ENCODE data around the gene SCARF2.

The SCARF2 gene

DNA sequence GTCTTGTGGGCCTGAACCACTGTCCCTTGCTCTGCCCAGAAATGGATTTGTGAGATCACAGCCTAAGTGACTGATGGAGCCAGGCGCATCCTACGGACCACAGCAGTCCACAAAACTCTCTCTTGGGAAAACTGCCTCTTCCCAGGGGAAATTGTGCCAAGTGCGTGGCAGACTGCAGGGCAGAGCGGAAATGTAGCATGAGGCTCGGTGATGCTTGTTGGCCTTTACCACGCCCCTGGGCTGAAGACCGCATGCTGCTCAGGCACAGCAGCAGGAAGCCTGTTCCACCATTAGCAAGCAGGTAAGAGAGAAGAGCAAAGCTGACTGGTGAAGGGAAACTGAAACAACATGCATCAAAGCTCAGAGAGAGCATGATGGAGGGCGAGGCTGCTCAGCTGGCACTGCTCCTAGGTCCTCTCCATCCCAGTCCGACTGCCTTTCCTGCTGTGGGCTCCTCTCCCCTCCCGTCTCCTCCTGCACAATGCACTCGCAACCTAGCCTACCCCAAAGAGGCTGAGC lies 26.5 kb upstream of the SCARF2 start:
- no peak overlapping the region for H3K4me3 ChIP-seq (ENCODE audit: low read depth, low read length)
- no peaks in the 10 kb centered on the region for H3K4me1 ChIP-seq (ENCODE audit: control insufficient read depth, insufficient read depth, low read length)
- no peak overlapping the region for H3K27ac ChIP-seq (ENCODE audit: extremely low read depth, low read depth, low read length)
- TF ChIP-seq ELK4 (IDR thresholded peaks at IDR 0.05; ENCODE audit: borderline replicate concordance, low read depth, low read length) (no peak), ZNF660 (tag by site-specific recombination; IDR thresholded peaks at IDR 0.05) (no peak), ZNF221 (tag by site-specific recombination; IDR thresholded peaks at IDR 0.05; ENCODE audit: borderline replicate concordance) (no peak)
- TF ChIP-seq, protein P1, sequence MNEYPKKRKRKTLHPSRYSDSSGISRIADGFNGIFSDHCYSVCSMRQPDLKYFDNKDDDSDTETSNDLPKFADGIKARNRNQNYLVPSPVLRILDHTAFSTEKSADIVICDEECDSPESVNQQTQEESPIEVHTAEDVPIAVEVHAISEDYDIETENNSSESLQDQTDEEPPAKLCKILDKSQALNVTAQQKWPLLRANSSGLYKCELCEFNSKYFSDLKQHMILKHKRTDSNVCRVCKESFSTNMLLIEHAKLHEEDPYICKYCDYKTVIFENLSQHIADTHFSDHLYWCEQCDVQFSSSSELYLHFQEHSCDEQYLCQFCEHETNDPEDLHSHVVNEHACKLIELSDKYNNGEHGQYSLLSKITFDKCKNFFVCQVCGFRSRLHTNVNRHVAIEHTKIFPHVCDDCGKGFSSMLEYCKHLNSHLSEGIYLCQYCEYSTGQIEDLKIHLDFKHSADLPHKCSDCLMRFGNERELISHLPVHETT (tag by site-specific recombination; IDR thresholded peaks at IDR 0.05) = no peak
- TF ChIP-seq, protein P2, sequence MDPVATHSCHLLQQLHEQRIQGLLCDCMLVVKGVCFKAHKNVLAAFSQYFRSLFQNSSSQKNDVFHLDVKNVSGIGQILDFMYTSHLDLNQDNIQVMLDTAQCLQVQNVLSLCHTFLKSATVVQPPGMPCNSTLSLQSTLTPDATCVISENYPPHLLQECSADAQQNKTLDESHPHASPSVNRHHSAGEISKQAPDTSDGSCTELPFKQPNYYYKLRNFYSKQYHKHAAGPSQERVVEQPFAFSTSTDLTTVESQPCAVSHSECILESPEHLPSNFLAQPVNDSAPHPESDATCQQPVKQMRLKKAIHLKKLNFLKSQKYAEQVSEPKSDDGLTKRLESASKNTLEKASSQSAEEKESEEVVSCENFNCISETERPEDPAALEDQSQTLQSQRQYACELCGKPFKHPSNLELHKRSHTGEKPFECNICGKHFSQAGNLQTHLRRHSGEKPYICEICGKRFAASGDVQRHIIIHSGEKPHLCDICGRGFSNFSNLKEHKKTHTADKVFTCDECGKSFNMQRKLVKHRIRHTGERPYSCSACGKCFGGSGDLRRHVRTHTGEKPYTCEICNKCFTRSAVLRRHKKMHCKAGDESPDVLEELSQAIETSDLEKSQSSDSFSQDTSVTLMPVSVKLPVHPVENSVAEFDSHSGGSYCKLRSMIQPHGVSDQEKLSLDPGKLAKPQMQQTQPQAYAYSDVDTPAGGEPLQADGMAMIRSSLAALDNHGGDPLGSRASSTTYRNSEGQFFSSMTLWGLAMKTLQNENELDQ (tag by site-specific recombination; IDR thresholded peaks at IDR 0.05; ENCODE audit: low read depth) = no peak
- peaks cover 0 to 70% of the 10 kb centered on the region in 2 experiments; a peak in 2 of 3 replicates for H3K36me3 ChIP-seq (ENCODE audit: control insufficient read depth in 2 of 2, insufficient read depth in 1 of 2, low read length in 2 of 2)
- POLR2A ChIA-PET = no interaction called here
- CTCF ChIA-PET = interaction anchor here (1.0 to 1.3 kb wide), 2 partner anchors 9 to 45 kb away, joined by 3 to 4 read pairs; no protein-coding TSS in a partner anchor
- no peaks in the 10 kb centered on the region for H3K9me3 ChIP-seq (ENCODE audit: control insufficient read depth, insufficient read depth, low read depth, low read length)

DNA sequence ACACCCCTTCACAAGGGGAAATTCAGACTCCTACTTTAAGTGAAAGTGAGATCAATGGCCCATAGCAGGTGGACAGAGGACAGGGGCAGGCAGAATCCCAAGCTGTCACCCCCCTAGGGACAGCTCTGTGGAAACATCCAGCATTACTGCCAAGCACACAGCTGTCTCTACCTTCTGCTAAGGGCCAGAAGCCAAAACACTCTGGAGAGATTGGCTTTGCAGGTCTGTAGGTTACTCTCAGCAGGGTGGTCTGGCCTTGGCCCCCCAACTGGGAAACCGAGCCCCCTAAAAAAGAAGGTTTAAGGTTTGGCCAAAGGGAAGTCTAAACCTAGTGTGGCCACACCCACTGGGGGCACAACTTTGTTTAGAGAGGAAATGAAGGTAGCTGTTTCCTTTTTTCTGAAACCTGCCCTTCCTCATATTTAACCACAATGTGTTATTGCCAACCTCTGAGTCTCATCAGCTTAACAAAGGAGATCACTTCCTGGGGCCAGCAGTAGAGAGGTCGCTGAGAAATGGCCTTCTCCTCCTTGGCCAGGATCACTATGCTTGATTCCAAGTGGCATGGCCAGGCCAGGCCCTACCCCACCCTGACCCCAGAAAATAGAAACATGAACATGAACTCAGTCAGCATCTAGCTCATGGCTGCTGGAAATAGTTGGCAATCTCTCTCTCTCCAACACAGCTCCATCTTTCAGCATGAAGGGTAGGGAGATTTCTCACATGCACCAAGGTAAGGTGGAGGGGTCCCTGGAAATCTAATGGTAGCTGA lies 25.9 kb upstream of the SCARF2 start:
- Histone ChIP-seq H3K4me1 (ENCODE audit: control insufficient read depth, insufficient read depth, low read length) (no peaks in the 10 kb centered on the region), H3K9me3 (ENCODE audit: control insufficient read depth, insufficient read depth, low read depth, low read length) (no peaks in the 10 kb centered on the region), H3K4me3 (ENCODE audit: low read depth, low read length) (no peak overlapping the region), H3K27ac (ENCODE audit: extremely low read depth, low read depth, low read length) (no peak overlapping the region), H3K36me3 (ENCODE audit: control insufficient read depth in 2 of 2, insufficient read depth in 1 of 2, low read length in 2 of 2) (peaks cover 0 to 70% of the 10 kb centered on the region in 2 experiments; a peak in 2 of 3 replicates)
- ChIA-PET CTCF (interaction anchor here (0.6 to 1.5 kb wide), 4 partner anchors 10 to 45 kb away, joined by 3 to 4 read pairs (median 3); no protein-coding TSS in a partner anchor), POLR2A (interaction anchor here (0.8 kb wide), 1 partner anchor 32 kb away, joined by 3 read pairs; the partner anchor contains the start of gene KLHL22)
- TF ChIP-seq, protein P3, sequence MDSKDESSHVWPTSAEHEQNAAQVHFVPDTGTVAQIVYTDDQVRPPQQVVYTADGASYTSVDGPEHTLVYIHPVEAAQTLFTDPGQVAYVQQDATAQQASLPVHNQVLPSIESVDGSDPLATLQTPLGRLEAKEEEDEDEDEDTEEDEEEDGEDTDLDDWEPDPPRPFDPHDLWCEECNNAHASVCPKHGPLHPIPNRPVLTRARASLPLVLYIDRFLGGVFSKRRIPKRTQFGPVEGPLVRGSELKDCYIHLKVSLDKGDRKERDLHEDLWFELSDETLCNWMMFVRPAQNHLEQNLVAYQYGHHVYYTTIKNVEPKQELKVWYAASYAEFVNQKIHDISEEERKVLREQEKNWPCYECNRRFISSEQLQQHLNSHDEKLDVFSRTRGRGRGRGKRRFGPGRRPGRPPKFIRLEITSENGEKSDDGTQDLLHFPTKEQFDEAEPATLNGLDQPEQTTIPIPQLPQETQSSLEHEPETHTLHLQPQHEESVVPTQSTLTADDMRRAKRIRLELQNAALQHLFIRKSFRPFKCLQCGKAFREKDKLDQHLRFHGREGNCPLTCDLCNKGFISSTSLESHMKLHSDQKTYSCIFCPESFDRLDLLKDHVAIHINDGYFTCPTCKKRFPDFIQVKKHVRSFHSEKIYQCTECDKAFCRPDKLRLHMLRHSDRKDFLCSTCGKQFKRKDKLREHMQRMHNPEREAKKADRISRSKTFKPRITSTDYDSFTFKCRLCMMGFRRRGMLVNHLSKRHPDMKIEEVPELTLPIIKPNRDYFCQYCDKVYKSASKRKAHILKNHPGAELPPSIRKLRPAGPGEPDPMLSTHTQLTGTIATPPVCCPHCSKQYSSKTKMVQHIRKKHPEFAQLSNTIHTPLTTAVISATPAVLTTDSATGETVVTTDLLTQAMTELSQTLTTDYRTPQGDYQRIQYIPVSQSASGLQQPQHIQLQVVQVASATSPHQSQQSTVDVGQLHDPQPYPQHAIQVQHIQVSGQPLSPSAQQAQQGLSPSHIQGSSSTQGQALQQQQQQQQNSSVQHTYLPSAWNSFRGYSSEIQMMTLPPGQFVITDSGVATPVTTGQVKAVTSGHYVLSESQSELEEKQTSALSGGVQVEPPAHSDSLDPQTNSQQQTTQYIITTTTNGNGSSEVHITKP (tag by site-specific recombination; IDR thresholded peaks at IDR 0.05) = peak; percentile 41; the same call in 1 of the 2 replicates
- no peak for TF ChIP-seq ZBTB7A (tag by site-specific recombination; IDR thresholded peaks at IDR 0.05; ENCODE audit: low read depth)

DNA sequence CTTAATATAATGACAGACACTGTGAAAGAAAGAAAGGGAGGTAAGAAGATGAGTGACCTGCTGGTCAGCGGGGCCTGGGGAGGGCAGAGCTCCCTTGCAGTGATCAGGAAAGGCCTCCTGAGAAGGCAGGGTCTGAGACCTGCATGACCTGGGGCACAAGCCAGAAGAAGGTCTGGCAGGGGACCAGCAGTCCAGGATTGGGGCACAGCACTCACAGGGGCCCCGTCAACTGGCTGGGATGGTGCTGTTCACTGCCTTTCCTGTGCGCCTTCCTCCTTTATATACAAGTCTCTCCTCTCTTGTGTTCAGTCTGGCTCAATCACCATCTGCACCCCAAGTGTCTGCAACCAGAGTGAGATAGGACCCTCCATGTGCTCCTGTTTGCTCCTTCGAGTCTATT lies 22.2 kb upstream of the SCARF2 start:
- no peaks in the 10 kb centered on the region for H3K4me1 ChIP-seq (ENCODE audit: control insufficient read depth, insufficient read depth, low read length)
- H3K36me3 ChIP-seq (ENCODE audit: control insufficient read depth in 2 of 2, insufficient read depth in 1 of 2, low read length in 2 of 2) = peaks cover 0 to 81% of the 10 kb centered on the region in 2 experiments; a peak in 2 of 3 replicates
- no peak overlapping the region for H3K4me3 ChIP-seq (ENCODE audit: low read depth, low read length)
- H3K9me3 ChIP-seq (ENCODE audit: control insufficient read depth, insufficient read depth, low read depth, low read length) = no peaks in the 10 kb centered on the region
- ChIA-PET POLR2A (no interaction called here), CTCF (interaction anchor here (3.1 kb wide), 1 partner anchor 42 kb away, joined by 24 read pairs; no protein-coding TSS in a partner anchor)
- no peak overlapping the region for H3K27ac ChIP-seq (ENCODE audit: extremely low read depth, low read depth, low read length)
- no peak for TF ChIP-seq ZBTB44 (tag by site-specific recombination; IDR thresholded peaks at IDR 0.05)
- no peak for TF ChIP-seq ZNF174 (tag by site-specific recombination; IDR thresholded peaks at IDR 0.05)
- TF ChIP-seq ZNF132 (tag by site-specific recombination; IDR thresholded peaks at IDR 0.05; ENCODE audit: borderline replicate concordance) = no peak
- TF ChIP-seq ZNF488 (tag by site-specific recombination; IDR thresholded peaks at IDR 0.05) = no peak
- TF ChIP-seq GLI2 (tag by site-specific recombination; IDR thresholded peaks at IDR 0.05; ENCODE audit: borderline replicate concordance, low read depth) = no peak
- TF ChIP-seq HOXA7 (CRISPR knock-in tag; IDR thresholded peaks at IDR 0.05; ENCODE audit: borderline replicate concordance) = no peak
- no peak for TF ChIP-seq AEBP2 (tag by site-specific recombination; IDR thresholded peaks at IDR 0.05; ENCODE audit: borderline replicate concordance)
- no peak for TF ChIP-seq ZNF311 (tag by site-specific recombination; IDR thresholded peaks at IDR 0.05; ENCODE audit: borderline replicate concordance)

Measured in HEK293 (cell line).